ENCODE measurements around the gene AFTPH.

The AFTPH gene

DNA sequence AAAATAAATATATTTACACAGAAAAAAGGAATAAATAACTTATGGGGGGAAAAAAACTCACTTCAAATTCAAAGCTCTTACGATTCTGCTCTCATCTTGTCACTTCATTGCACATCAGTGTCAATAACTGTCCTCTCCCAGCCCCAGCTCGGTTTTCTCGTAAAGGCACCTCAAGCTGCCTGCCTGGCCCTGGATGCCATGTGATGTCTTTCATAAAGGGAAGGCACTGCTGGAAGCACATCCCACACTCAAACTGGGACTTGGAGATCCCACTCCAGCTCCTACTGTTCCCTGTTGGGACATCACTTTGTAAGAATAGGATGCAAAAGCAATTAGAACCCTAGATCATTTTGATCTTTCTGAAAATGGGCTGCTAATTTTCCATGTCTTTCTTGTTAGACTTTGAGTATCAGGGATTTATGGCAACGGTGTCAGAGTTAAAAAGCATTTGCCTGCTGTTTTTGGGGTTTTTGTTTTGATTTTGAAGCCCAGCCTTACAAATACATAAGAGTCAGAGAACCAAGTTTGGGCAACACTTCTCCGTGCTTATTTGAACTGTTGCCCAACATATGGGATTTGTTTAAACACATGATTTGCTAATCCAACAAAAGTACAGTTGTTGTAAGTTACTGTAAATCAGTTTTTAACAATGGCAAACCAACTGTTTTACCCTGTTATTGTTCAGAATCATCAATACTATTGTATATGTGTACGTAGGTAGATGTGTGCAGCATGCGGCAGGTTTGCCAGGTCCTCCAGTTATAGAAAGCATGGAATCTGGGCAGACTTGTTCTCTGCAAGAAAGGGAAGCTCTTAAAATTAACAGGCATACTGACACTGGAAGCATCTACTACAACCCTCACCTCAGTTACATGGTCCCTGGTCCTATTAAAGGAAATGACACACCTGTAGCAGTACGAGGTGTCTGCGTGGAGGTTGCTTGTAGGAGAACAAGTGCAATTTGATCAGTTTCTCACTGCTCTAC lies 109.0 kb downstream of the AFTPH start:
- no peak for DNase-seq (ENCODE audit: low spot score)

DNA sequence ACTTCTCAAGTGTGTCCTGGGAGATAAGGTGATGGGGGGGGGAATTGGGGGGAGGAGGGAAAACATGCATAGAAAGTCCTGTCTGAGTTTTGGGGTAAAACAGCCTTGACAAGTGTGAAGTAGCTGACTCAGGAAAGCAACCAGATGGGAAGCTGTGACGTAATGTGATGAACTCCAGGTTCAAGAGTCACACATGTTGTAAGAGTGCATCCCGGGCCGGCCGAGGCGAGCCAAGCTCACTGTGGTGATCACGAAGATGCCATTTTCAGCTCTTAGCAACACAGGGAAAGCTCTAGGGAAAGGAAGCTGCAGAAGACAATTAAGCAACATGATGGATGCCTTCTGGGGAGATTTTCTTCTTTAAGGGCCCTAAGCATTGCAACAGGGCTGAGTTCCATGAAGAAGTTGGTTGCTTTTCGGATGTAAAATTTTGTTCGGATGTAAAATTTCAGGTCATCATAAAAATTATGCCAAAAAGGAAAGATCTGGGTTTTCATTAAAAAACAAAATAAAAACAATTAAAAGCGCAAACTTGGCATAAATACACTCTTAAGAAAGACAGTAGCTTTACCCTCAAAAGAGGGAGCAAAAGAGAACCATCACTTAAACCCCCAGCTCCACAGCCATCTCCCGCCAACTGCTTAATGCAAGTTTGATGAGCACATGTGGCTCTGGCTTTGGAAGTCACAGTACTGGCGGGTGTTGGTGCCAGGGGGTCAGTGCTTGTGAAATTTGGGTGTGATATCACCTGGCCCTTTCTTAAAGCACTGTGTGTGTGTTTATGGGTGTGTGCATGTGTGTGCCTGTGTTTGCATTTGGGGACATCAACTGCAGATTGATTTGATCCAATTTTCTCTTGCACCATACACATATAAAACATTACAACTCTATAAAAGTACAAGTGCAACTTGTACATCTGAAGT lies 110.5 kb downstream of the AFTPH start:
- DNase-seq (ENCODE audit: low spot score): no peak

DNA sequence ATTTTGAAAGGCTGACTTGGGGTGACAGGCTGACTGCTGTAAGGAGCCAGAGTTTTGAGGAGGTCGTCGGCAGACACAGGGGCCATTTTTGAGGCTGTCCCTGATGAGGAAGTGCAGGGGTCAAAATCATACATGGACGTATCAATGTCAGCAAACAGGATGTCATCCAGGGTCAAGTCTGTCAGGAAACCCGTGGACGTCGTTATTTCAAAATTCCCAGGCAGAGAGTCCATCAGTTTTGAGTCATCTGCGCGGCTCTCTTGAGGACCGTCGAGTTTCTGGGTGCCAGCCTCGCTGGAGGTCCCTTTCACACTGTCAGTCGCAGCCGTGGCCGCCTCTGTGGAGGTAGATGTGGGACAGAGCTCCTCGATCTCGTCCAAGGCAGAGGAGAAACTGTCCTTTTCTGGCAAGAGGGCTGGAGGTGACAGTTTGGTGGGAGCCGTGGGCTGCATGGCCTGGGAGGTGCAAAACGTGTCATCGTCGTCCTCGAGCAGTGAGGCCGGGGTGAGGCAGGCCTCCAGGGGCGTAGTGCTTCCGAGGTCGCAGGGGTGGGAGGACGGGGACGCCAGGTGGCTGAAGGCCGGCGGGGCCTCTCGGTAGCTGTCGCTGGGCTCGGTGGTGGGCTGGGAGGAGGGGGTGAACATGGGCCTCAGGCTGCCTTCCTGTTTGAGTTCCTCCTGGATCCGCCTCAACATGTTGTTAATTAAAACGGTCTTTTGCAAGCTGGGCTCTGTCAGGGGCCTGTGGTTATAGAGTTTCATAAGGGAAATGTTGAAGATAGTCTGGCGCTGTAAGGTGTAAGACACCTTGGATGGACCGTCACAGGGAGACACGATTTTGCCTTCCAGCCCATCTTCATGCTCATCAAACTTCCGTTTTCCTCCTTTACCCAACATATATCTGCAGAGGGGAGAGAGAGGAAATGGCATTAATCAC lies 112.1 kb downstream of the AFTPH start:
- no peak for DNase-seq (ENCODE audit: low spot score)

DNA sequence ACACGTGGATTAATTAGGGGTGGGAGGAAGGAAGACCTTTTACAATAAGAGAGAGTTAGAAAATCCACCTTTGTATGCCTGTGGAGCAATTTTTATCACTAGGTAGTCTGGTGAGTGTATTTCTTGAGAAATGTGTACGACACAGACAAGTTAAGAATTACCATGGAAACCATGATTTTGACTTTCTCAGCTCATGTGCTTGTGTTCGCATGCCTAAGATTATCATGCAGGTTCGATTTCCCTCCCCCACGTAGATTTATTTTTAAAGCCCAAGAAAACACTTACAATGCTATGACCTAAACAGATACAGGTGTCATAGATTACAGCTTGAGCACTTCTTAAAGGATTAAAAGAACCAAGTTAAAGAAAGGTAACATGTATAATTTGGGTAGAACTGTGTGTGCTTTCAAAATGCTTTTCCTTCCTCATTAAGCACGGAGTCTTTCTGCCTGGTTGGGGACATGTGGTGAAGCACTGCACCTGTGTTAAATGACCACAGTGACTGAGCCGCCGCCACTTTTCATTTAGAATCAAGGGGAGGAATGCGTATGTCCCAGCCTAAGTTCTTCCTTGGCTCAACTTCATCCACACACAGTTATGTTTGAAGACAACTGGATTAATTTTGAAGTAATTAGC lies 113.0 kb downstream of the AFTPH start:
- no peak for DNase-seq (ENCODE audit: low spot score)

DNA sequence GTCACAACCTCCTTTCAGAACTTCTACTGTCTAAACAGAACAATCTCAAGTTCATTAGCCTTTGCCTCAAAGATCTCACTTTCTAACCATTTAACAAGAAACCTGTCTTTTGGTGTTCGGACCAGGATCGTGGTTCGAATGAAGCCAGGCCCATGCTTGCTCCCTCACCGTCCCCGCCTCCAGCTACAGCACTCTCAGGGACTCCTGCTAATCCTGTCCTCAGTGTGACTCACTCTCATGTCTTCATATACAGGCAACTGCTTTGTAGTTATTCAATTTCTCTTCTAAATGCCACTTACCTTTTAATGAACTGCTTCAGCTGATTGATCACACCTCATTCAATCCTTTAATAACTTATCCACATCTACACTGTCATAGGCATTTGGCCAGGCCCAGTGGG lies 113.8 kb downstream of the AFTPH start:
- DNase-seq (ENCODE audit: low spot score): no peak

DNA sequence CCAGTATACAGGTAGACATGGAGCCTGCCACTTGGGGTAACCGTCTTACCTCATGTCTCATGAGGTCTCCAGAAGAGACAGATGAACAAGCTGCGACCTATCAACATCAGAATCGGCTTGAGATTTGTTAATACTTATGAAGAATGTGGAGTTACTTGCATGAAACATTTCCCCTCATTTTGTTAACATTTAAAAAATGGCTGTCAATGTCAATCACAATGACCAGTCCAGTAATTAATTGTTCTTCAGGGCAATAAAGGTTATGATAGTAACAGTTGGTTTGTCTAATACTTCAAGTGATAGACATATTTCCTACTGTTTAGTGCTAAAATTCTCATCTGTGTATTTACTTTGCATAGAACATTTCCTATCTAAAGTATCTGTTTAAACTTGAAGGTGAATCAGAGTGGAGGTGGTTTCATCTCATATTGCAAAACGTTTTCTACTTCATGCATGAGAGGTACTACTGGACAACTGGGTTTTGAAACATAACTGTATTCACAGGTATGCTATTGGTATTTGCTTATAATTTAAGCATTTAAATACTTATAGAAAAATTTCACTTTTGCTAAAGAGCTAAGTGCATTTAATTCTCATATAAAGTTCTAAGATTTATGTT lies 114.5 kb downstream of the AFTPH start:
- DNase-seq (ENCODE audit: low spot score): no peak

DNA sequence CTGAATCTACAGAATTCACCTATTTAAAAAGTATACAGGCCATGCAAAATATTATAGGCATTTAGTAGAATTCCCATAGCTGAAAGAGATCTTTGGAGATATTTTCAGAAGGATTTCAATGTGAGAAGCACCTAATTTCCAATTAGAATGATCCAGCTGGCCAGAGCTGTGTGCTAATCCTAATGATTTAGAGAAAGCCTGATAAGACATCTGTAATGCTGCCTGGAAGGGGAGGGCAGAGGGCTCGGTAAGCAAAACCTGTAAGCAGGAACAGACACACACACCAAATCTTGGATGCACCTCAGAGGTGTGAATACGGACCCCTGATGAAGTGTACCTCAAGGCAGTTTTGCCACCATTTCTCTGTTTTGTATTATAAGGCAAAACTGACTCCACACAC lies 115.6 kb downstream of the AFTPH start:
- DNase-seq (ENCODE audit: low spot score): no peak

DNA sequence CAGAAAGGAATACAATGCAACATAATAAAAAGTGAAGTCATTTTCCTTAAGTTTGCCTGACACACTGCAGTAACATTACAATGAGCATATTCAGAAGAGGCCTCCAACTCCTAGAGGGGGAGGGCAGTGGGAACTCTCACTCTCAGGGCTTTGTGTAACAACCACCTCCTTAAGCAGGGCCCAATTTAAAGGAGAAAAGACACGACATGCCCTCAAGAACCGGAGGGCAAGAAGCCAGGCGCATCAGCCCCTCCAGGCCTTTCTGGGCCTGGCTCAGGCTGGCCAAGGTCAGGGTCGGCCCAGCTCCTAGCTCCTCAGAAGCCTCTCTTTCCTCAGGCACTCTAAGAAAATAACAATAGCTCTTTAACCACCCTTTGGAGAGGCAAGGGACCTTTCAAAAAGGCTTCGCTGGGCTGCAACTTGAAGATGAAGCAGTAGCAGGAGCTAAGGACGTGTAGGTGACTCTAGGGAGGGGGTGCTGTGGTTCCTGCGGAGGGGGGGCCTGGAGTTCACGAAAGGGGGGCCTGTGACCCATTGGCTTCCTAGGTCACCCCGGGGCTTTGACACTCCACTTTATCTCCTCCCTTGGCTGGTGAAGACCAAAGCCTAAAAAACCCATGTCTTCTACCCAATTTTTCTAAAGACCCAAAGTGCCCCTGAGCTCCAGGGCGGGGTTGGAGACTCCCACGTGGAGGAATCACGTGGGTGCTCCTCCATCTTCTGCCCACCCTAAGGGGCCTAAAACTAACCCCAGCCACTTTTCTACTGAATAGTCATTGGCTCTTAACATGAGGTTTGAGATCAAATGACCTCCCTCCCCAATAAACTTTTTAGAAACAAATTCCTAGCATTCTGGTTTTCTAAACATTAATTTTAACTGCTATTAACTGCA lies 116.3 kb downstream of the AFTPH start:
- no peak for DNase-seq (ENCODE audit: low spot score)

DNA sequence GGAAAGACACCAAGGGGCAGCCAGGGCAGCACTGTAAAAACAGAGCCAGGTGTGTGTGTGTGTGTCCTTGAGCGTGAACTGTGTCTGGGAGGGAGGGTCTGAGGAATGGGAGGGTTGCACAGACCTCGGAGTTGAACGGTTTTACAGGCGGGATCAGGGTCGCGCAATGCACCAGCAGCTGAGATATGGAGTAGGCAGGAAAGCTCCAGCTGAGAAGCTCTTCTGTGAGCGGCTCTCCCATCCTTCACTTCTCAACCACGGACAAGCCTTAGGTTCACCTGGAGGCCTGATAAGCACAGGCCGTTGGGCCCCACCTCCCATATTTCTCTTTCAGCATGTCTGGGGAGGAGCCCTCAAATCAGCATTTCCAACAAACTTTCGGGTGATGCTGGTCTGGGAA lies 117.5 kb downstream of the AFTPH start:
- no peak for DNase-seq (ENCODE audit: low spot score)

Data from Ammon's horn (tissue), 1 donor.